HG03520 (cell line): ENCODE data around the gene GATA6.
"Not testable (repeated sequence)": the region's sequence is repeated elsewhere in the genome, so short reads cannot be mapped to it uniquely, and the experiment has no call there.

Experiments used
- ATAC-seq: cut with Tn5 transposase; IDR thresholded peaks from one replicate; pipeline ENCODE4 v1.9.1; 2021; ENCODE audit warnings: mild to moderate bottlenecking, moderate library complexity; ENCODE audit not compliant: unreplicated experiment

GATA6 gene

GRCh38 chr18:22180722-22181121 is 11.3 kb downstream of the GATA6 start:
- no peak for ATAC-seq

- no peak for ATAC-seq
These were observed 13.7 kb downstream of the GATA6 start for GRCh38 chr18:22182884-22183697.

DNA sequence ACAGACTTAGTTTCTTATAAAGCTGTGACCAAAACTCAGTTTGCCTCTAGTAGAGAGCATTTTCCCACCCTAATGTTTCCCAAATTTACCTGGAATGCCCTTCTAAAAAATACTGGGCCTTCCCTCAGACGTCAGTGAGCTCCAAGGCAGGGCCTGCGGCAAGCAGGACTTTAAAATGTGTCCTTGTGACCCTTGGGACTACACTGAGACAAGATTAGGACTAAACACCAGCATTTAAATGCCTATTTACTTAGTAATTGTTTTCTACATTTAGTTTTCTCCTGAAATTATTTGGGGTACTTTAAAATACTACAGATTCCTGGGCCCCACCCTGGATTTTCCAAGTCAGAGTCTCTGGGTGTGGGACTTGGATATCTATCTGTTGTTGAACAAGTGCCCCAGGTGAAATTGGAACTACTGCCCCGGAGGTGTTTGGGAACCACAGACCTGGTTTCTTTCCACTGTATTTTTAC is 14.3 kb downstream of the GATA6 start:
- ATAC-seq, result no peak

- ATAC-seq, result not testable (repeated sequence)
These were observed 15.2 kb downstream of the GATA6 start for GRCh38 chr18:22184573-22184972.

GRCh38 chr18:22185273-22185672 is 15.9 kb downstream of the GATA6 start:
- ATAC-seq, result no peak

GRCh38 chr18:22185771-22186386 is 16.5 kb downstream of the GATA6 start:
- ATAC-seq, result no peak

DNA sequence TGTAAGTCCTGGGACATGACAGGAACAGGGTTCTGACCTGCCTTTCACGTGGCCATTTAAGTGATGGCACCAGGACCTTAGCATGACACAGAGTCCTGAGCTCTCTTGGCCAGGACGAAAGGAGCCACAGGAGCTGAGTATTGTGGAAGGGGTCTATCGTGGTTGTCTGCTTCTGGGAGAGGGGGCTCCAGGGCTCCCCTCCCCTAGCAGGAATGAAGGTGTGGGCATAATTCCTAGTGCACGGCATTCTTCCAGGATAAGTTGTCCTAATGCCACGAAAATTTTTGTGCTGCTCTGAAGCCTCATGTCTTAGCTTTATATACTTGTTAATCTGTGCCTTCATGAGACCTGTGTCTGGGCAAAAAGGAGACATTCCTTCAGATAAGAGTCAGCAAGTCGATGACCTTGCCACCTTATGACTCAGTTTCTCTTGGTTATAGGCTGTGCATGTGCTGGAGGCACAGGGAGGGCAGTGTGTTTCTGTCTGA is 17.1 kb downstream of the GATA6 start:
- ATAC-seq, result no peak

GRCh38 chr18:22188559-22189267 is 19.3 kb downstream of the GATA6 start:
- no peak for ATAC-seq

DNA sequence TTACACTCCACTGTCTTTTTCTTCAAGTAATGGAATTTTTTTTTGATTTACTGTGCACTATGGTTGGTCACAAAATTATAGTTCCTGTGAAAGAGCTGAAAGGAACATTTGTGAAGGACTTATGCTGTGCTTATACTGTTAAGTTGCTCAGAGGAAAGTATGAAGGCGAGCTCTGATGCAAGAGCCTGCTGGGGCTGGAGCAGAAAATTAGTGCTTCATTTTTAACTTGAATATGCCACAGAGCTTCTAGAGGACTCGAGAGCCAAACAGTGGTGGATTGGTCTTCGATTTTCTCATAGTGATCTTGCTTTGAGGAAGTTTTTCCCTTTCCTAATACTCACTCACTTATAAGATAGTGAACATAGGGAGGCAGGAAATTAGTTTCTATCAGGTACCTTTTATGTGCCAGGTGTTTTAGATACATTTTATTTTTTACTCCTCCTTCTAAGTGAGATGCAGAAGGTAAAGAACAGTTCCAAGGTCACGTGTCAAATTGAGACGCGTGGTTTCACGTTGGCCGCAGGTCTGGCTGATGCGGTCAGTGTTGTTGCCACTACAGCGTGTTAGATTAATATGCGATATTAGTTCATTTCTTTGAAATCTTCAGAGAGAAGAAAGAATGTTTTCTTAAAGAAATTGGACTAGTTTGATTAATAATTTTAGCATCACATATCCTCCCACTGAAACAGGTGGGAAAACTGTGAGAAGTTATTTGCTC is 20.2 kb downstream of the GATA6 start:
- no peak for ATAC-seq

DNA sequence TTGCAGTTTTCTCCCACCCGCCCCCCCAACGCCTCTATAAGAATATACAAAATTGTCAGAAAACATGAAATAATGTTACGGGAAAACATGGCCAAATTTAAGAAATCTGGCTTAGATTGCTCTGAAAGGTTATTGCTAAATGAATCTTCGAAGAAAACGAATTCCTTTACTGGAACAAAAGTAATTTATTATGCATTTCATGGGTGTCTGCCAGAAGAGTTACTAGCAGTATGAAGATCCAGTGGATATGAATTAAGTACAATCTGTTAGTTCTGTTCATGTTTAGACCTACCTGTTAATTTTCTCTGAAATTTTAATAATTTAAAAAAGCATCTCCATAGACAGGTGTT is 21.9 kb downstream of the GATA6 start:
- ATAC-seq, result no peak

DNA sequence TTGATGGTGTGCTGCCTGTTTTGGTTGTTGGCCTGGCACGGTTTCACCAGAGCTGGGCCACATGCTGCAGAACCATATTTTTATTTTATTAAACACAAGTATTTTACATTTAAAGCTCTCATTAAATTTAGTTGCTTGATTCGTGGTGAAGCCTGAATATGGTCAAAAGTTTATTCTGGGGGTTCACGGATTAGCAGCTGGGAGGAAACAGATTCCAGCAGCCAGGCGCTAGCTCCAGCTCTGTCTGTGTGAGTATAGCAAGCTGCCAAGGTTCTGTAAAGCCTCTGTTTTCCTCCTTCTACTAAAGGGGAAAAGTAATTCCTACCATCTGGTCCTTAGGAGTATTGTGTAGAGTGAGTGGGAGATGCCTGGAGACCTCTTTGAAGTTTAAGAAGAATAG is 22.5 kb downstream of the GATA6 start:
- ATAC-seq, result no peak

DNA sequence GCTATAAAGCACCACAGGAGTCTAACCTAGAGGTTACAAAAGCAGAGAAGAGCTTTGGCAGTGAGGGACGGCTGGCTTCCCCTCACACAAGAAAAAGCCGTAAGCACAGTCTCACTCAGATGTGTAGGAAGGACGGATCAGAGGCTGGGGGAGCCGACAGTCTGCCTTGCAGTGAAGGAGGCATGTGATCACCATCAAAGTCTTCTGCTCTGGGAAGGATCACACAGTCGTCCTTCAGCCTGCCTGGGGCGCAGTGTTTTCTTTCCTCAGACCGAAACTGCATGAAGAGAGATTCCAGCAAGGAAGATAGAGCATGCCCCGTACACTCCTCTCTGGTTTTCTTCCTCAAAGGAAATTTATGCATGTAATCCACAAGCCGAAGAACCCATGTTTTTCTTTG is 24.1 kb downstream of the GATA6 start:
- ATAC-seq, result no peak

- ATAC-seq, result no peak
These were observed 24.8 kb downstream of the GATA6 start for GRCh38 chr18:22194151-22194598.

DNA sequence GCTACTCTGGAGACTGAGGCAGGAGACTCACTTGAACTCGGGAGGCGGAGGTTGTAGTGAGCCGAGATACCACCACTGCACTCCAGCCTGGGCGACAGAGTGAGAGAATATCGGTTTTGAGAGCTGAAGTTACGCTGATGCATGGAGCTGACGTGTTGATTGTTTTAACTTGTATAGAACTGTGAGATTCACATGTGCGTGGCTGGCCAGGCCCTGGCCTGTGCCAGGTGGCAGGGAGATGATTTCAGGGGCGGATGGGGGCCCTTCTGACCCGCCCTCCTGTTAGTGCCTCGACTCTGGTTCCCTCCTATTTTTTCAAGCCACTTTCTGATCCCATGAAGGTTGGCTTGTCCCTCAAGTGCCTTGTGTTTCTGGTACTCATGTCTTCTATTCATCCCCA is 25.7 kb downstream of the GATA6 start:
- no peak for ATAC-seq

DNA sequence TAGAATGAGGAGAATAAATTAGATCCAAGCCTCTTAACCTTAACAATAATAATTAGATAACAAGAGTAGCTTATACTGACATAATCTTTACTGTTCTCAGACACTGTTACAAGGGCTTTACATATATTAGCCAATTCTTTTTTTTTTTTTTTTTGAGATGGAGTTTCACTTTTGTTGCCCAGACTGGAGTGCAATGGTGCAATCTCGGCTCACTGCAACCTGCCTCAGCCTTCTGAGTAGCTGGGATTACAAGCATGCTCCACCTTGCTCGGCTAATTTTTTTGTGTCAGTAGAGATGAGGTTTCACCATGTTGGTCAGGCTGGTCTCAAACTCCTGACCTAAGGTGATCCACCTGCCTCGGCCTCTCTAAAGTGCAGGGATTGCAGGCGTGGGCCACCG is 27.6 kb downstream of the GATA6 start:
- ATAC-seq, result not testable (repeated sequence)

GRCh38 chr18:22197668-22198067 is 28.3 kb downstream of the GATA6 start:
- no peak for ATAC-seq

- no peak for ATAC-seq
These were observed 28.8 kb downstream of the GATA6 start for GRCh38 chr18:22198163-22198562.

DNA sequence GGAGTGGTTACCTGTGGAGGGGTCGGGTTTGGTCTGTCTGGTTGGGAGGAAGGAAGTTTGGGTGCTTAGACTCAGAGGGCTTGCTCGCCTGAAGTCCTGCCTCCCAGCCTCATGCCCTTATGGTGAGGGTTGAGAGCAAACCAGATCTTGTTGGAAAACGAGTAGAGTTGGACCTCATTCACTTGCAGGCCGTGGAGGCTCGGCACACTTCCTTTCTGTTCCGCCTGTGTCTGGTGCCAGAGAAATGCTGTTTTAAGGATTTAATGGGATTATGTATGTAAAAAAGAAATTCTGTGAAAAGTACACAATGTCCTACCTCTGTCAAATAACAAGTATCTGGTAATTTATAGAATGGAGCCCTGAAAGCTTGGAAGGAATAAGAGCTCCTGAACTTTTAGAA is 29.6 kb downstream of the GATA6 start:
- no peak for ATAC-seq

GRCh38 chr18:22200611-22201225 is 31.3 kb downstream of the GATA6 start:
- no peak for ATAC-seq

DNA sequence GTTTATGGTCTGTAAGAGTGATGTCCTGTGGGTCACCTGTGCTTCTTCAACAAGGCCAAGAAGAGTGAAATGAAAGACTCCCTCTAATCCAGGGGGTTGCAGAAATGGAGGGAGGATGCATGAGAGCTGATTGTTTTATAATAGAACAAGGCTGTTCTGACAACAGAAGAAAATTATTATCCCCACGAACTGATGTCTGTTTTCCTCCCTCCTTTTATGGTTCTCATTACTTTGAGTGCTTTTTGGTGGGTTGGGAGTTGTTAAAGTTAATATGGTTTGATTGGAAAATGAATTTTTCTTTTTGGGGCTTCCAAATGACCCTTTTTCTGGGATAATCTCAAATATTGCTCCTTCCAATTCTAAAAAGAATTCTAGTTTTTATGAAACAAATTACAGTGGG is 33.6 kb downstream of the GATA6 start:
- no peak for ATAC-seq
